Measurements from ENCODE around the gene CNN3.

CNN3 gene

DNA sequence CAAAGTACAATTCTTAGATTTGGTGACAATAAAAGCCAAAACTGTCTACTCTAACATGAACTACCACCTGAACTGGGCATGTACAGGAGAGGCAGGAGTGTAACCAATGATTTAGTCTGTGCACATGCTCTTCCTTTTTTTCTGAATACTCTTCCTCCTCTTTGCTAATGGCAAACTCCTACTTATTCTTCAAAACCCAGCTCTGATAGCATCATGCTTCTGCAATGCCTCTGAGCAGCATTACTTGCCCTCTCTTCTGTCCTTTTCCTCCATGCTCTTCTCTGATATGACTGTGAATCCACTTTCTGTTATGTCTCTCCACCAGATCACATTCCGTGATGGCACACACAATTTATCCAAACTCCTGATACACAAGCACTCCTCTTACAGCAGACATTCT, 31.4 kb downstream of the CNN3 start:
- Histone ChIP-seq H3K4me1 (ENCODE audit: control insufficient read depth, insufficient read depth, low read length) (peaks cover 8% of the 10 kb centered on the region), H3K36me3 (ENCODE audit: control insufficient read depth, insufficient read depth, low read length) (no peaks in the 10 kb centered on the region), H3K9ac (ENCODE audit: low read depth, low read length) (no peak overlapping the region), H3K4me3 (ENCODE audit: low read depth, low read length) (no peak overlapping the region), H3K27me3 (ENCODE audit: control insufficient read depth, insufficient read depth, low read length) (no peaks in the 10 kb centered on the region), H3K9me3 (ENCODE audit: control insufficient read depth, insufficient read depth, low read length) (no peaks in the 10 kb centered on the region)

DNA sequence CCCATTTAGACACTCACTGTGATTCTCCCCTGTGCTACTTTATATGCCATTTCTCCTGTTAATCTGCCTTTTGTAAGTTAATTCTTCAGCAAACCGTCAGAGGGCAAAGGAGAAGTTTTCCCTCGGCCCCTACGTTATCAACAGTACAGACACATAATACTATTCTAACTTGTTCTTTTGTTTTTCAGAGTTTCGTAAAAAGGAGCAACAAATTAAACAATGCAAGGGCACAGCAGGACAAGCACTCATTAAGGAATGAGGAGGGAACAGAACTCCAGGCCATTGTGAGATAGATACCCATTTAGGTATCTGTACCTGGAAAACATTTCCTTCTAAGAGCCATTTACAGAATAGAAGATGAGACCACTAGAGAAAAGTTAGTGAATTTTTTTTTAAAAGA, 32.3 kb downstream of the CNN3 start:
- Histone ChIP-seq H3K27me3 (ENCODE audit: control insufficient read depth, insufficient read depth, low read length) (no peaks in the 10 kb centered on the region), H3K36me3 (ENCODE audit: control insufficient read depth, insufficient read depth, low read length) (no peaks in the 10 kb centered on the region), H3K4me3 (ENCODE audit: low read depth, low read length) (no peak overlapping the region)

DNA sequence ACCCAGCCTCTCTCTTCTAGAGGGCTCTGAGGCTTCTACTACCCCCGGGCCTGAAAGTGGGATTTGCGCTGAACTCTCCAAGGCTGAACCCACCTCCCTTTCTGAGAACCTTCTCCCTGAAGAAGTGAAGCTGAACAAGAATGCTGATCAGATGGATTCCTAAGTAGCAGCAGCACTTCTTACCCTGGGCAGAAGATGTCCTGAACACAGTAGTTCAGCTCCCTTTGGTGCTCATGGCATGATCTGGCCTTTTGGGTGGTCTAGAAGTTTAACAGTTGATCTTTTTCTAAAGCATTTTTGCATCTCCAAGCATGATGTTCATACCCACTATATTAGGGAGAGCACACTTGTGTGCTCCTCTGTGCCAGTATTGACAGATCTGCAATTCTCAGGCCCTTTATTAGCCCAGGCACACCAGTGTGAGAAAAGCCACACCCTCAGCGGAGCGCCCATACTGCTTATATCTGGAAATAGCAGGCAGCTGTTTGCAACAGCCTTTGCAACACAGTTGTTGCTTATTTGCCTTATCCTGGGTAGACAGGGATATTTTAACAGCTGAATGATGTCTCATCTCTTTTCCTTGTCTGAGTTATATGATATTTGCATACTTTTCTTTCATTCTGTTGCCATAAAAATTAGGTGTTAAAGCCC, 34.2 kb downstream of the CNN3 start:
- H3K4me1 ChIP-seq (ENCODE audit: control insufficient read depth, insufficient read depth, low read length): peaks cover 16% of the 10 kb centered on the region
- no peak overlapping the region for H3K4me3 ChIP-seq (ENCODE audit: low read depth, low read length)
- no peaks in the 10 kb centered on the region for H3K27me3 ChIP-seq (ENCODE audit: control insufficient read depth, insufficient read depth, low read length)
- no peaks in the 10 kb centered on the region for H3K36me3 ChIP-seq (ENCODE audit: control insufficient read depth, insufficient read depth, low read length)
- H3K9ac ChIP-seq (ENCODE audit: low read depth, low read length): no peak overlapping the region
- H3K9me3 ChIP-seq (ENCODE audit: control insufficient read depth, insufficient read depth, low read length): no peaks in the 10 kb centered on the region

More for the DNA sequence above, 32.3 kb downstream of the CNN3 start:
- Histone ChIP-seq H3K9ac (ENCODE audit: low read depth, low read length) (no peak overlapping the region), H3K4me1 (ENCODE audit: control insufficient read depth, insufficient read depth, low read length) (peaks cover 8% of the 10 kb centered on the region), H3K9me3 (ENCODE audit: control insufficient read depth, insufficient read depth, low read length) (no peaks in the 10 kb centered on the region)

DNA sequence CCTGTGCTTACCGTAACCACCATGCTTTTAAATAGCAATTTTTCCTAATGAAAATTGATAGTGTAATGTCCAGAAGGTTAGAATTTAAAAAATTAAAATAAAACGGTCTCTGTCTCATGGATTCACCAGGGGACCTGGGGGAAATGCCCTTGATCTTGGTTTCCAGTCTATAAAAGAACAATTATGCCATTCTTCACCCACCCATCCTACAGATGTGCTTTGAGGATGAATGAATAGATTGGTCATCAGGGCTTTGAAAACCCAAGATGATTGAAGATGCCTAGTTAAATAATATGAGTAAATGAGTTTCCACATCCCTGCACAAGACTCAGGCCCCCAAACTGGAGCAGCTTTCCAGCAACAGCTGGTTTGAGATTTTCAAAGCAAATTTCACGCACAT, 38.7 kb downstream of the CNN3 start:
- no peaks in the 10 kb centered on the region for H3K36me3 ChIP-seq (ENCODE audit: control insufficient read depth, insufficient read depth, low read length)
- no peak overlapping the region for H3K9ac ChIP-seq (ENCODE audit: low read depth, low read length)
- H3K9me3 ChIP-seq (ENCODE audit: control insufficient read depth, insufficient read depth, low read length): no peaks in the 10 kb centered on the region
- no peaks in the 10 kb centered on the region for H3K27me3 ChIP-seq (ENCODE audit: control insufficient read depth, insufficient read depth, low read length)
- H3K4me3 ChIP-seq (ENCODE audit: low read depth, low read length): no peak overlapping the region
- H3K4me1 ChIP-seq (ENCODE audit: control insufficient read depth, insufficient read depth, low read length): peaks cover 32% of the 10 kb centered on the region

DNA sequence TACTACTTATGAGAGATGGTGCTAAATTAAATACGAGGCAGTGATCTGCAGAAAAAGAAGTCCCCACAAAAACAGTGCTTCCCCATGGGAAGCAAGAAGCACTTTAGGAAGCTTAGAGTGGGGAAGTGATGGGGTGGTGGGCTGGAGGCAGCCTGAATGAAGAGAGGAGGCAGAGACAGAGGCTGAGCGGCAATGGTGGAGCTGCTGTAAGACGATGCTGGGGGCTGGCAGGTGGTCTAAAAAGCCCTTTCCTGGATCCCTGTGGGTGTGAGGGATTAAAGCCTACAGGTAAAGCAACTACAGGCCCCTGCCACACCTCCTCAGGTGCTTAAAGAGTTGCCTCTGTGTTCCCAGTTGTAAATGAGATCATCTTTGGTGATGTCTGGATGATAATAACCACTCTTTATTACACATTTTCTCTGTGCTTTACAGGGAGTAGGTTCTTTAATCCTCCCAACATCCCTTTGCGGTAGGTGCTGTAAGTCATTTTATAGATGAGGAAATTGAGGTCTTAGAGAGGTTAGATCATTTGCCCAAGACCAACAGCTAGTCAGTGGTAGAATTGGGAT, 39.2 kb downstream of the CNN3 start:
- Histone ChIP-seq H3K4me3 (ENCODE audit: low read depth, low read length) (no peak overlapping the region), H3K9ac (ENCODE audit: low read depth, low read length) (no peak overlapping the region), H3K36me3 (ENCODE audit: control insufficient read depth, insufficient read depth, low read length) (no peaks in the 10 kb centered on the region), H3K9me3 (ENCODE audit: control insufficient read depth, insufficient read depth, low read length) (no peaks in the 10 kb centered on the region), H3K27me3 (ENCODE audit: control insufficient read depth, insufficient read depth, low read length) (no peaks in the 10 kb centered on the region), H3K4me1 (ENCODE audit: control insufficient read depth, insufficient read depth, low read length) (peaks cover 32% of the 10 kb centered on the region)

DNA sequence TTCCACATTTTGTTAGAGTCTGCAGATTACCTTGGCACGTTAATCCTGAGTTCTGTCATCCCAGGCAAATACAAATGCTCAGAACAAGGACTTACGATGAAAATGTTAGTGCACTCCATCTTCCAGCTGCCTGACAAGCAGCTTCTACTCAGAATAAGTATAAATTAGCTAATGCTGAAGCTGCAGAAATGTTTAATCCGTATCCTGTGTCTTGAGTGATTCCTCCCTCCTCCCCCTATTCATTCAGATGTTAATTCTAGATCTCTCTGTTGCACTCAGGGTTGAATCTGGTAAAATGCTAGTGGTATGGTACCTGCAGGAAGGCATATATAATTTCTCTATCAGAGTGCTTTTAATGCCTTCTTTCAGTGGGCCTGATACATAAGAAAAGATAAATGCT, 39.8 kb downstream of the CNN3 start:
- Histone ChIP-seq H3K27me3 (ENCODE audit: control insufficient read depth, insufficient read depth, low read length) (no peaks in the 10 kb centered on the region), H3K9me3 (ENCODE audit: control insufficient read depth, insufficient read depth, low read length) (no peaks in the 10 kb centered on the region), H3K36me3 (ENCODE audit: control insufficient read depth, insufficient read depth, low read length) (no peaks in the 10 kb centered on the region), H3K9ac (ENCODE audit: low read depth, low read length) (no peak overlapping the region), H3K4me3 (ENCODE audit: low read depth, low read length) (no peak overlapping the region), H3K4me1 (ENCODE audit: control insufficient read depth, insufficient read depth, low read length) (peaks cover 32% of the 10 kb centered on the region)

DNA sequence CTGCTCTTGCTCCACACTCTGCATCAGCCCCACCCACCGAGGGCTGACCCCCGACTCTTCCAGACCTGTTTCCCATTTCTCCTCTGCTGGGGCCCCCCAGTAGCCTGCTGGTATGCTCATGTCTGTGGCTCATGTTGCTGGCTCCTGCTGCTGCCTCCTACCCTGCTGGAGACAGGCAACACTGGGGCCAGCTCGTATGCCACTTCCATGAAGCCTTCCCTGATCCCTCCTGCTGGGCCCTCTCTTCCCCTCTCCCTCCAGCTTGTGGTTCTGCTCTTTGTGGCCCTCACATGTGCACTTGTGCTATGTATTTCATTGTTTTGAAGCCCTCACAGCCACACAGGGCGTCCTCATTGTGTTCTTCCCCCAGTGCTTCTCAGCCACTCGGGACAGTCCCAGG, 40.5 kb downstream of the CNN3 start:
- Histone ChIP-seq H3K36me3 (ENCODE audit: control insufficient read depth, insufficient read depth, low read length) (no peaks in the 10 kb centered on the region), H3K4me1 (ENCODE audit: control insufficient read depth, insufficient read depth, low read length) (peaks cover 32% of the 10 kb centered on the region), H3K4me3 (ENCODE audit: low read depth, low read length) (no peak overlapping the region), H3K9me3 (ENCODE audit: control insufficient read depth, insufficient read depth, low read length) (no peaks in the 10 kb centered on the region), H3K27me3 (ENCODE audit: control insufficient read depth, insufficient read depth, low read length) (no peaks in the 10 kb centered on the region), H3K9ac (ENCODE audit: low read depth, low read length) (no peak overlapping the region)

DNA sequence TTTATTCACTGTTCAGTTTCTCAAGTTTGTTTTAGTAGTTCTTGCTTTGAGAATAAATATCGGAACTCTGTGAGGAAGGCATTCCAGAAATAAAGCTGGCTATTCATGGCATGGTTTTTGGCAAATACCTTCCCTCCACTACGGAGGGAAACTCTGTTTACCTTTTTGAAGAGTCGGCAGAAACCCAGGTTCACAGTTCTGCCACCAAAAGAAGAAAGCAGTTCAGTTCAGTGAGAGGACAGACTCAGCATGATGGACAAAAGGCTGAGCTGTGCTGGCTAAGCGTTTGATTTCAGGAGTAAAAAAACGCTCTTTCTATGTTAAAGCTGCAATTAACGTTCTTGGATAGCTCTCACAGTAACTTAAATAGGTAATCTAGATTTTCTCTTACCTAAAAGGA, 42.4 kb downstream of the CNN3 start:
- H3K36me3 ChIP-seq (ENCODE audit: control insufficient read depth, insufficient read depth, low read length): no peaks in the 10 kb centered on the region
- H3K9me3 ChIP-seq (ENCODE audit: control insufficient read depth, insufficient read depth, low read length): no peaks in the 10 kb centered on the region
- no peaks in the 10 kb centered on the region for H3K27me3 ChIP-seq (ENCODE audit: control insufficient read depth, insufficient read depth, low read length)
- H3K9ac ChIP-seq (ENCODE audit: low read depth, low read length): no peak overlapping the region
- H3K4me3 ChIP-seq (ENCODE audit: low read depth, low read length): no peak overlapping the region
- peaks cover 32% of the 10 kb centered on the region for H3K4me1 ChIP-seq (ENCODE audit: control insufficient read depth, insufficient read depth, low read length)

DNA sequence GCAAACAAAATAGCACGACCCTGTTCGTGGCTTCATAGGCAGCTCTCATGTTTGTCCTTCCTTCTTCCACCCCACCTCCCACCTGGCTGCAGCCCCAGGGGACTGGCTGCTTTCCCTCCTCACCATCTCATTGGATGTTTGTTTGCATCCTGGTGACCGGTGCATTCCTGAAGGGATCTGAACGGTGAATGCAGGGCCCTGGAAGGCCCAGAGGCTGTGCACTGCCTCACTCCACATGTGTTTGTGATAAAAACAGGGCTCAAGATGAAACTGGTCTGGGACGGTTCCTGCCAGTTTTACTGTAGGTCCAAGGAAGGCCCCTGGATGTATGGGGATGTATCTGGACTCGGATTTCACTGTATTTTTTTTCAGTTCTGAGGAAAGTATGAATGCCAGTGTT, 42.8 kb downstream of the CNN3 start:
- no peaks in the 10 kb centered on the region for H3K27me3 ChIP-seq (ENCODE audit: control insufficient read depth, insufficient read depth, low read length)
- H3K36me3 ChIP-seq (ENCODE audit: control insufficient read depth, insufficient read depth, low read length): no peaks in the 10 kb centered on the region
- no peak overlapping the region for H3K9ac ChIP-seq (ENCODE audit: low read depth, low read length)
- H3K4me3 ChIP-seq (ENCODE audit: low read depth, low read length): no peak overlapping the region
- no peaks in the 10 kb centered on the region for H3K9me3 ChIP-seq (ENCODE audit: control insufficient read depth, insufficient read depth, low read length)
- H3K4me1 ChIP-seq (ENCODE audit: control insufficient read depth, insufficient read depth, low read length): peaks cover 32% of the 10 kb centered on the region

DNA sequence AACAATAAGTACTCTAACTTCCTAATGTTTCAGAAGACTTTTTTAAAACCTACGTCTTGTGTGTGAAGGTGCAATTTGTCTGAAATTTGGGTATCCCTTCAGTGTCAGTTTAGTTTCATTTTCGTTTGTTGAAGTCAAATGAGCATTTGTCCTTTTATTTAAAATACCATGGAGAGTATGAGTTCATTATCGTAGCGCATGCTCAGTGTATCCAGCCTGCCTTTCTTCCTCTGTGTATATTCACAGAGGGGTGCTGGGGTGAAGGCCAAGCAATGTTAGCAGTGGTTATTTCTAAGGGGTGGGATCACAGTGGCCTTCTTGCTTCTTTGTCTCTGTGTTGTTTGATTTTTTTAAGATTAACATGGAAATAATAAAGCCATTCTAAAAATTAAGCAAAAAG, 43.2 kb downstream of the CNN3 start:
- Histone ChIP-seq H3K9me3 (ENCODE audit: control insufficient read depth, insufficient read depth, low read length) (no peaks in the 10 kb centered on the region), H3K4me3 (ENCODE audit: low read depth, low read length) (no peak overlapping the region), H3K9ac (ENCODE audit: low read depth, low read length) (no peak overlapping the region)

DNA sequence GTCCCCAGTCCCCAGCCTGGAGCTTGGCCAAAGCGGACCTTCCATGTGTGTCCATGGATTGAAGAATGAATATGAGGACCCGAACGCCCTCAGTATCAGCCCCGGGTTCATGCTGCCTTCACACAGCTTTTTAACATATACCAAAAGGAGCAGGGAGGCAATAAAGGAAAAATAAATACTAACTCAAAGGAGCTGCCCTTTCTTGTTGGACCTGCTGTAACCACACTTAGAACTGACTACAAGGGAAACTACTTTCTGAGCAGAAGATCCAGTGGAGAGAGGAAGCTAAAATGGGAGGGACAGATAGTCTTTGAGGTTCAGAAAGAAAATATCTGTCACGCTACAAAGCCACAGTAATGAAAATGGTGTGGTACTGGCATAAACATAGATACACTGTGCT, 48.6 kb downstream of the CNN3 start:
- no peak overlapping the region for H3K4me3 ChIP-seq (ENCODE audit: low read depth, low read length)
- H3K27me3 ChIP-seq (ENCODE audit: control insufficient read depth, insufficient read depth, low read length): no peaks in the 10 kb centered on the region
- H3K9ac ChIP-seq (ENCODE audit: low read depth, low read length): no peak overlapping the region
- H3K4me1 ChIP-seq (ENCODE audit: control insufficient read depth, insufficient read depth, low read length): no peaks in the 10 kb centered on the region
- no peaks in the 10 kb centered on the region for H3K36me3 ChIP-seq (ENCODE audit: control insufficient read depth, insufficient read depth, low read length)
- no peaks in the 10 kb centered on the region for H3K9me3 ChIP-seq (ENCODE audit: control insufficient read depth, insufficient read depth, low read length)

More for the DNA sequence above, 43.2 kb downstream of the CNN3 start:
- Histone ChIP-seq H3K4me1 (ENCODE audit: control insufficient read depth, insufficient read depth, low read length) (peaks cover 32% of the 10 kb centered on the region), H3K27me3 (ENCODE audit: control insufficient read depth, insufficient read depth, low read length) (no peaks in the 10 kb centered on the region), H3K36me3 (ENCODE audit: control insufficient read depth, insufficient read depth, low read length) (no peaks in the 10 kb centered on the region)

DNA sequence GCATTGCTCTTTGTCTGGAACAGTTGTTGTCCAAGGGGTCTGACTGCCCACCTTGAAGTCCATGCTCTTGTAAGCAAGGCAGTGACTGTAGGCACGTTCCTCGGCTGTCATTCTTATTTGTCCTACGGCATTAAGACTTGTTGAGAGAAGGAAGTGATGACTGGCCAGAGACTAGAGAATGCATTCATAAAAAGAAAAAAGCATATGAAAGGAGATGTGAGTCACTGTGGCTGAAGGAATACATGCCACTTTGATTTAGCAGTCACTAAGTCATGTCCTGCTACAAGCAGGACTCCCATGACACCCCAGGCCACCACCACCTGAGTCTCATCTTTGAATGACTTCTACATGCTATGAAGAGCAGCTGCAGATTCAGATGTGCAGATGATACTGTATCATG, 50.5 kb downstream of the CNN3 start:
- Histone ChIP-seq H3K36me3 (ENCODE audit: control insufficient read depth, insufficient read depth, low read length) (no peaks in the 10 kb centered on the region), H3K9ac (ENCODE audit: low read depth, low read length) (no peak overlapping the region), H3K9me3 (ENCODE audit: control insufficient read depth, insufficient read depth, low read length) (no peaks in the 10 kb centered on the region), H3K4me3 (ENCODE audit: low read depth, low read length) (no peak overlapping the region), H3K27me3 (ENCODE audit: control insufficient read depth, insufficient read depth, low read length) (no peaks in the 10 kb centered on the region), H3K4me1 (ENCODE audit: control insufficient read depth, insufficient read depth, low read length) (no peaks in the 10 kb centered on the region)

Measured in iPS-15b (cell line).